Nephron progenitor cell (in vitro differentiated cells): ENCODE results near the gene TMPRSS13.

Source experiments
- DNase-seq: peaks from one replicate; pipeline ENCODE4 v3.0.0; 2021
- H3K27ac Mint-ChIP-seq: 2 replicates; pipeline ENCODE4 v1.8.0; 2021; ENCODE audit warnings: mild to moderate bottlenecking, moderate library complexity, mixed read lengths
- H3K27me3 Mint-ChIP-seq: 2 replicates; pipeline ENCODE4 v1.8.0; 2021; ENCODE audit warnings: mild to moderate bottlenecking, low read depth, mixed read lengths; ENCODE audit not compliant: poor library complexity
- H3K36me3 Mint-ChIP-seq: 2 replicates; pipeline ENCODE4 v1.8.0; 2021; ENCODE audit warnings: low read depth, mixed read lengths
- H3K4me1 Mint-ChIP-seq: 2 replicates; pipeline ENCODE4 v1.8.0; 2021; ENCODE audit warnings: mixed read lengths
- H3K4me3 Mint-ChIP-seq: 2 replicates; pipeline ENCODE4 v1.8.0; 2021; ENCODE audit warnings: mild to moderate bottlenecking, moderate library complexity, mixed read lengths
- H3K9me3 Mint-ChIP-seq: 2 replicates; pipeline ENCODE4 v1.8.0; 2021; ENCODE audit warnings: mild to moderate bottlenecking, moderate library complexity, mixed read lengths
- TF ChIP-seq, protein P1 (sequence below): fragments of 200-600 bp; sonication (generic); IDR thresholded peaks from 2 replicates; pipeline ENCODE4 v1.5.0; 2021; ENCODE audit warnings: antibody characterized with exemption

TMPRSS13 gene

DNA sequence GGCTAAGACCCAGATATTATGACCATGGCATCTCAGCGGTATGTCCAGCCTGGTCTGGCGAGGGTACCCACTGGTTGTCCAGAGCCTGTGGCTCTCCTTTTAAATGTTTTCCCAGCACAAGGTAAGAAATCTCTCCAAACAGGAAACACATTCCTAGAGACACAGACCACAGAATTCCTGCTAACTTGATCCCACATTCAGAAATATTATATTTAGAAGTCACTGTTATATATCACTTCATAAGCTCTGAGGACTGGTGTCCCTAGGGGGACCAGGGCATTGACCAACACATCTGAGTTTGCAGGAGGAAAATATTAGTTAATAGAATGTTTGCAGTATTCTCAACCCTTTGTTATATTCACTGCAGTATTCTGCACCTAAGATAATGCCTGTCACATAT is 23.1 kb downstream of the TMPRSS13 start:
- Mint-ChIP-seq H3K27me3 (peaks cover 24% of the 10 kb centered on the region), H3K4me1 (peaks cover 24% of the 10 kb centered on the region), H3K9me3 (no peaks in the 10 kb centered on the region), H3K4me3 (no peak overlapping the region), H3K27ac (no peak overlapping the region), H3K36me3 (no peaks in the 10 kb centered on the region)
- TF ChIP-seq, protein P1, sequence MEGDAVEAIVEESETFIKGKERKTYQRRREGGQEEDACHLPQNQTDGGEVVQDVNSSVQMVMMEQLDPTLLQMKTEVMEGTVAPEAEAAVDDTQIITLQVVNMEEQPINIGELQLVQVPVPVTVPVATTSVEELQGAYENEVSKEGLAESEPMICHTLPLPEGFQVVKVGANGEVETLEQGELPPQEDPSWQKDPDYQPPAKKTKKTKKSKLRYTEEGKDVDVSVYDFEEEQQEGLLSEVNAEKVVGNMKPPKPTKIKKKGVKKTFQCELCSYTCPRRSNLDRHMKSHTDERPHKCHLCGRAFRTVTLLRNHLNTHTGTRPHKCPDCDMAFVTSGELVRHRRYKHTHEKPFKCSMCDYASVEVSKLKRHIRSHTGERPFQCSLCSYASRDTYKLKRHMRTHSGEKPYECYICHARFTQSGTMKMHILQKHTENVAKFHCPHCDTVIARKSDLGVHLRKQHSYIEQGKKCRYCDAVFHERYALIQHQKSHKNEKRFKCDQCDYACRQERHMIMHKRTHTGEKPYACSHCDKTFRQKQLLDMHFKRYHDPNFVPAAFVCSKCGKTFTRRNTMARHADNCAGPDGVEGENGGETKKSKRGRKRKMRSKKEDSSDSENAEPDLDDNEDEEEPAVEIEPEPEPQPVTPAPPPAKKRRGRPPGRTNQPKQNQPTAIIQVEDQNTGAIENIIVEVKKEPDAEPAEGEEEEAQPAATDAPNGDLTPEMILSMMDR, result no peak
- DNase-seq, result no peak

DNA sequence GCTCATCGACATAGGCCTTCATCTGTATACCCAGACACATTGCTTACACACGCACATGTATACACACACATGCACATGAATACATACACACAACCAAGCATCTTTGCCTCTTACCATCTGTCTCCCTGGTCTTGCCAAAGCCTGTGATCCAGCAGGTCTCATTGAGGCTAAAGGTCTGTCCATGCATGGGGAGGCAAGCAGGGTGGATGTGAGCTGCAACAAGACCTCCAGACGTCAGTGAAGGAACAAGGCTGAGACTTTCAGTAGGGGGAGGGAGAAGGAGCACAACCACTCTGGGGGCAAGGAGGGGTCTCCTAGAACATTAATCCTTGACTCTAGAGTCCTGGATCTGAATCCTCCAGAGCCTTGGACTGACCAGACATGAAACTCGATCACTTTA is 23.7 kb downstream of the TMPRSS13 start:
- Mint-ChIP-seq H3K27ac (no peak overlapping the region), H3K9me3 (no peaks in the 10 kb centered on the region), H3K36me3 (no peaks in the 10 kb centered on the region), H3K4me3 (no peak overlapping the region), H3K27me3 (peaks cover 24% of the 10 kb centered on the region), H3K4me1 (peaks cover 24% of the 10 kb centered on the region)
- TF ChIP-seq, protein P1, result no peak
- no peak for DNase-seq

DNA sequence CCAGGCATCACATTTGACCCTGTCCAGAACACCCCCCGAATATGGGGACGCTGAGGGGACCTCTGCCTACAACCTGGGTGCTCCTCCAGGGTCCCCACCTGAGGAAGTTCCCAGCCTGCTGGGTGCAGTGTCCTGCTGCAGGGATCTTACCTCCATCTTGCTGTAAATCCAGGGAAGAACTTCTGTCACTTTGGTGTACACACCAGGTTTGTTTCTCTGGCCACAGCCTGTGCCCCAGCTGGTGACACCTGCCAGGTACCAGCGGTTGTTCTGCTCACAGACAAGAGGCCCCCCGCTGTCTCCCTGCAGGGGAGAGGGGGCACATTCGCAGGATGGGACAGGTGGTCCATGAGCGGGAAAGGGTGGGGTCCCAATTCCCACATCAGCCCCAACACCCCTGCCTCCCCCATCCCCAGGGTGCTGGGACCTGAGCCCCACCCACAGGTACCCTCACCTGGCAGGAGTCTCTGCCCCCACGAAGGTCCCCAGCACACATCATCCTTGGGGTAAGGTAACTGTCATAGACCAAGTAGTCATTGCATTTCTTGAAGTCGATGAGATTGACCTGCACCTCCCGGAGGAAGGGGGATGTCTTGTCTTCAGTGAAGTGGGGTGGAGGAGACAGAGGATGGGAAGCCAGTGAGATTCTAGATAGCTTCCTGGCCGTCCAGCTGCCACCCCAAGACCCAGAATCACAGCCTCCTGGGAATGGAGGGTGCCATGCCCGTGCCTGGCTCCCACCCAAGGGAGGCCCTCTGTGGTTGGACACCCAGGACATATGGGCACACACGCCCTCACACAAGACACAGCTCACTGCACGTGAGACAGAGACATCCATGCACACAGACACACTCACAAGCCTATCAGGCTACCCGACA is 25.5 kb downstream of the TMPRSS13 start:
- peaks cover 15% of the 10 kb centered on the region for H3K4me1 Mint-ChIP-seq
- peaks cover 30% of the 10 kb centered on the region for H3K27me3 Mint-ChIP-seq
- H3K9me3 Mint-ChIP-seq, result no peaks in the 10 kb centered on the region
- H3K27ac Mint-ChIP-seq, result no peak overlapping the region
- no peak overlapping the region for H3K4me3 Mint-ChIP-seq
- TF ChIP-seq, protein P1, result no peak
- H3K36me3 Mint-ChIP-seq, result no peaks in the 10 kb centered on the region
- DNase-seq, result no peak

DNA sequence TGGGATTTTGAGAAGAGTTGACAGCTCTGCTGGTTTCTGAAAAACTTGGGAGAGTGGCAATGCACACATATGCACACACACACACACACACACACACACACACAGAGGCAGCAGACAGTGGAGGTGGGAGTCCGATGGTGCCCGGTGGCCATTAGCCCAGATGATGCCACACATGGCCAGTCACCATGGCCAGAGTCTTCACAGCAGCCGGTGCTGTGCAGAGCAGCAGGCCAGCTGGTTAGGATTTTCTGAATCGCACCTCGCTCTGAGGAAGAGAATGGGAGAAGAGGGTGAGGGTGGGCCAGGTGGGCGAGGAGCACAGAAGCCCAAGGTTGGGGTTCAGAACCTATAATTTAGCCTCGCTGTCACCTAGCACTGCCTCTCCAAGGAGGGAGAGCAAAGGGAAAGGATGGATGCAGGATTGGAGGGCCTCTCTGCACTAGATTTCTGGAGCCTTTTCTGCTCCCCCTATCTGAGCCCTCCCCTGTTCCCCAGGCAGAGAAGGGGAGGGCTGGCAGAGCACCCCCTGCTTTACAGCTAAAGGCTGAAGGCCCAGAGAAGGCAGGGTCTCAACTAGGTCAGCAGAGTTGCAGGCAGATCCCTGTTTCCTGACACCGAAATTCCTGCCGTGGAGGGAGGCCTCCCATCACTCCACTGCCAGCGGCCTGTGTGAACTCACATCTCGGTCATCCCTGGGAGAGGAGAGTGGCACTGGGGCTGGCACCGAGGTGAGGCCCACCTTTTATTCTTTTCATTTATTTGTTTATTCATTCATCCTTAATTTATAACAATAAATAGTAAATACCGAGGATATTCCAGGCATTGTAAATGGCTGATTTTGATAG is 27.0 kb downstream of the TMPRSS13 start:
- Mint-ChIP-seq H3K4me1 (peaks cover 2% of the 10 kb centered on the region), H3K27me3 (peaks cover 34% of the 10 kb centered on the region)
- no peak for DNase-seq

DNA sequence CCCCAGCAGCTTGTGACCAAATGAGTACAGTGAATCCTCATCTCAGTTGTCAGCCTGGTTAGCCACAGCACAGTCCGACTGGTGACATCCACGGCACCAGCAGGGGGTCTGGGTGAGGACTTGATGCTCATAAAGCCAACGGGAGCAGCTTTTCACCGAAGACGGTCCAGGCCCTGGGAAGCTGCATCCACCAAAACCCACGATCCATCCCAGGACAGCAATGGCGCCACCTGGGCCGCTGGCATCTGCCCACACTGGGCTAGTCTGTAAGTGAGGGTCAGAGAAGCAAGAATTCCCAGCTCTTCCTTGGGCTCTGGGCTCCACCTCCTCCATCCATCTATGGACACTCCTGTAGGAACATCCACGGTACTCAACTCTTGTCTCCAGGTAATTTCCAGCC is 27.6 kb downstream of the TMPRSS13 start:
- H3K9me3 Mint-ChIP-seq, result no peaks in the 10 kb centered on the region
- H3K27ac Mint-ChIP-seq, result no peak overlapping the region
- H3K4me3 Mint-ChIP-seq, result no peak overlapping the region
- TF ChIP-seq, protein P1, result no peak
- DNase-seq, result no peak
- no peaks in the 10 kb centered on the region for H3K36me3 Mint-ChIP-seq
- H3K27me3 Mint-ChIP-seq, result peaks cover 37% of the 10 kb centered on the region
- H3K4me1 Mint-ChIP-seq, result no peaks in the 10 kb centered on the region

More for the DNA sequence above, 27.0 kb downstream of the TMPRSS13 start:
- TF ChIP-seq, protein P1, result no peak
- no peak overlapping the region for H3K27ac Mint-ChIP-seq
- no peaks in the 10 kb centered on the region for H3K36me3 Mint-ChIP-seq
- H3K9me3 Mint-ChIP-seq, result no peaks in the 10 kb centered on the region
- no peak overlapping the region for H3K4me3 Mint-ChIP-seq
